CD14-positive monocyte (primary cell): ENCODE measurements around the gene FCN2. TPM values are rescaled to one million over a fixed set of nuclear protein-coding genes. Genes with fewer than 3 reads are reported as not detected.

Experiments
- DNase-seq, 3 donors: peaks; one replicate each; pipeline ENCODE4 v3.0.0-alpha.2; 2011 to 2022
- H2AFZ ChIP-seq: 2 replicates; pipeline ENCODE4 v1.6.0; 2012; ENCODE audit warnings: mild to moderate bottlenecking, low read depth, low read length, inconsistent platforms; ENCODE audit not compliant: insufficient read depth, poor library complexity, severe bottlenecking
- H3K27ac ChIP-seq, 2 donors: 1 replicate in 1 of 2; 2 replicates in 1 of 2; pipeline ENCODE4 v1.5.1; 2012 to 2013; ENCODE audit warnings: low read length in 2 of 2, control low read depth in 1 of 2, inconsistent platforms in 1 of 2, low read depth in 1 of 2, mild to moderate bottlenecking in 1 of 2
- H3K27me3 ChIP-seq, 2 donors: one replicate each; pipeline versions ENCODE4 v1.6.0 to v1.6.1; 2011 to 2013; ENCODE audit warnings: low read length in 2 of 2; ENCODE audit not compliant: control insufficient read depth in 2 of 2, insufficient read depth in 2 of 2
- H3K36me3 ChIP-seq, 2 donors: replicated peaks in 1 of 2; 1 replicate in 1 of 2; 2 replicates in 1 of 2; pipeline versions ENCODE4 v1.5.1 to v1.6.1; 2012 to 2013; ENCODE audit warnings: low read length in 2 of 2, control low read depth in 1 of 2, inconsistent platforms in 1 of 2, mild to moderate bottlenecking in 1 of 2; ENCODE audit not compliant: insufficient read depth in 2 of 2, control insufficient read depth in 1 of 2
- H3K4me1 ChIP-seq, 2 donors: 1 replicate in 1 of 2; 2 replicates in 1 of 2; pipeline versions ENCODE4 v1.5.1 to v1.6.1; 2012 to 2013; ENCODE audit warnings: low read length in 2 of 2, control low read depth in 1 of 2, inconsistent platforms in 1 of 2, mild to moderate bottlenecking in 1 of 2, moderate library complexity in 1 of 2; ENCODE audit not compliant: insufficient read depth in 2 of 2, control insufficient read depth in 1 of 2
- H3K4me2 ChIP-seq: replicated peaks from 2 replicates; pipeline ENCODE3; 2012; ENCODE audit warnings: low read length, moderate library complexity, mild to moderate bottlenecking; ENCODE audit not compliant: poor library complexity, severe bottlenecking; ENCODE audit errors: extremely low read depth
- H3K4me3 ChIP-seq, 3 experiments: fragments of 200-600 bp in 1 of 3; sonication (generic) in 1 of 3; replicated peaks in 1 of 3; 1 replicate in 2 of 3; 2 replicates in 1 of 3; pipeline ENCODE4 v1.5.1; 2011 to 2013; ENCODE audit warnings: low read length in 3 of 3, mild to moderate bottlenecking in 3 of 3, control low read depth in 2 of 3, low read depth in 2 of 3, inconsistent platforms in 1 of 3, moderate library complexity in 1 of 3
- H3K79me2 ChIP-seq: 2 replicates; pipeline ENCODE4 v1.6.0; 2012; ENCODE audit warnings: mild to moderate bottlenecking, control low read depth, inconsistent platforms, low read length, moderate library complexity; ENCODE audit not compliant: insufficient read depth
- H3K9ac ChIP-seq: 2 replicates; pipeline ENCODE4 v1.6.0; 2017; ENCODE audit warnings: low read length, mild to moderate bottlenecking; ENCODE audit not compliant: insufficient read depth, poor library complexity, severe bottlenecking
- H3K9me3 ChIP-seq, 2 donors: replicated peaks in 1 of 2; 1 replicate in 1 of 2; 2 replicates in 1 of 2; pipeline versions ENCODE4 v1.5.1 to v1.6.1; 2012 to 2013; ENCODE audit warnings: low read length in 2 of 2, control low read depth in 1 of 2; ENCODE audit not compliant: control insufficient read depth in 1 of 2, insufficient read depth in 1 of 2
- H4K20me1 ChIP-seq: 2 replicates; pipeline ENCODE4 v1.6.0; 2012; ENCODE audit warnings: mild to moderate bottlenecking, low read length, control low read depth, moderate library complexity; ENCODE audit not compliant: insufficient read depth
- H3K27ac Mint-ChIP-seq, 7 donors: one replicate each; pipeline ENCODE4 v1.8.0; 2020; ENCODE audit warnings: mild to moderate bottlenecking in 7 of 7, mixed read lengths in 7 of 7, moderate library complexity in 6 of 7, inconsistent platforms in 2 of 7
- H3K27me3 Mint-ChIP-seq, 3 donors: one replicate each; pipeline ENCODE4 v1.8.0; 2021 to 2022; ENCODE audit warnings: low read depth in 3 of 3, mild to moderate bottlenecking in 3 of 3, mixed read lengths in 3 of 3, moderate library complexity in 3 of 3, inconsistent platforms in 1 of 3
- H3K36me3 Mint-ChIP-seq, 2 donors: one replicate each; pipeline ENCODE4 v1.8.0; 2020; ENCODE audit warnings: mixed read lengths in 2 of 2, inconsistent platforms in 1 of 2, mild to moderate bottlenecking in 1 of 2
- H3K4me1 Mint-ChIP-seq: one replicate; pipeline ENCODE4 v1.8.0; 2020; ENCODE audit warnings: mild to moderate bottlenecking, mixed read lengths
- H3K4me3 Mint-ChIP-seq, 2 donors: one replicate each; pipeline ENCODE4 v1.8.0; 2020; ENCODE audit warnings: mild to moderate bottlenecking in 2 of 2, mixed read lengths in 2 of 2, moderate library complexity in 1 of 2
- H3K9me3 Mint-ChIP-seq, 7 donors: one replicate each; pipeline ENCODE4 v1.8.0; 2020 to 2022; ENCODE audit warnings: mixed read lengths in 7 of 7, mild to moderate bottlenecking in 6 of 7, moderate library complexity in 6 of 7, inconsistent platforms in 2 of 7
- CTCF ChIP-seq: fragments of 200-600 bp; IDR thresholded peaks from one replicate; pipeline ENCODE4 v1.8.0; 2022; ENCODE audit warnings: antibody characterized with exemption, mild to moderate bottlenecking
- WGBS: methylation state at CpG from one replicate; pipeline ENCODE4 v1.1.5; 2013; ENCODE audit warnings: missing lambda C conversion rate; ENCODE audit not compliant: insufficient coverage; 5-methylcytosine and 5-hydroxymethylcytosine counted together
- intact Hi-C, 2 donors: fragments of 100-400 bp; cut with micrococcal nuclease; formaldehyde crosslinking; loops; one replicate each; pipeline versions ENCODE4 v1.15.0 to v1.15.1; 2023
- polyA plus RNA-seq, 3 donors: library from polyadenylated mRNA; depleted of rRNA in 1 of 3; unstranded in 2 of 3; stranded (reverse) in 1 of 3; fragments of 300-500 nt in 2 of 3; fragments of >200 nt in 1 of 3; fragmentation: Illumina TruSeq in 2 of 3; gene quantifications; 1 replicate in 2 of 3; 2 replicates in 1 of 3; pipeline ENCODE4 v1.2.3, GENCODE V29; 2012 to 2021

FCN2 gene
- polyA plus RNA-seq, 3 donors: not detected

- H3K27me3 ChIP-seq: no peaks in the 10 kb centered on the region
- no peak overlapping the region for H3K4me2 ChIP-seq
- H4K20me1 ChIP-seq: no peaks in the 10 kb centered on the region
- Mint-ChIP-seq H3K9me3 (peaks cover 0 to 1% (median 0%) of the 10 kb centered on the region in 7 donors), H3K27ac (no peak overlapping the region), H3K27me3 (peaks cover 4 to 9% (median 6%) of the 10 kb centered on the region in 3 donors), H3K4me1 (no peaks in the 10 kb centered on the region), H3K36me3 (no peaks in the 10 kb centered on the region), H3K4me3 (no peak overlapping the region)
- intact Hi-C loops: no loop called here
- H3K9ac ChIP-seq: no peak overlapping the region
- WGBS: 94% methylated on average over 30 of the region's 34 CpGs
- H3K4me1 ChIP-seq: no peaks in the 10 kb centered on the region
- DNase-seq: no peak
- H3K36me3 ChIP-seq: no peaks in the 10 kb centered on the region
- no peak overlapping the region for H2AFZ ChIP-seq
- no peak overlapping the region for H3K4me3 ChIP-seq
- no peak for TF ChIP-seq CTCF
- H3K27ac ChIP-seq: no peak overlapping the region
- H3K9me3 ChIP-seq: no peaks in the 10 kb centered on the region
- no peaks in the 10 kb centered on the region for H3K79me2 ChIP-seq
Measured at GRCh38 chr9:134838651-134839454, 41.8 kb upstream of the FCN2 start.

GRCh38 chr9:134839455-134840125, 41.0 kb upstream of the FCN2 start:
- Mint-ChIP-seq H3K27ac (no peak overlapping the region), H3K9me3 (peaks cover 0 to 1% (median 0%) of the 10 kb centered on the region in 7 donors), H3K27me3 (peaks cover 3 to 13% (median 6%) of the 10 kb centered on the region in 3 donors), H3K4me3 (no peak overlapping the region), H3K4me1 (no peaks in the 10 kb centered on the region), H3K36me3 (no peaks in the 10 kb centered on the region)
- H4K20me1 ChIP-seq: no peaks in the 10 kb centered on the region
- H3K27me3 ChIP-seq: no peaks in the 10 kb centered on the region
- H3K4me2 ChIP-seq: no peak overlapping the region
- H3K79me2 ChIP-seq: no peaks in the 10 kb centered on the region
- DNase-seq: no peak
- H3K27ac ChIP-seq: no peak overlapping the region
- H3K36me3 ChIP-seq: no peaks in the 10 kb centered on the region
- H2AFZ ChIP-seq: no peak overlapping the region
- intact Hi-C loops: no loop called here
- no peaks in the 10 kb centered on the region for H3K9me3 ChIP-seq
- no peak overlapping the region for H3K9ac ChIP-seq
- 97% methylated on average over 18 of the region's 21 CpGs for WGBS
- no peak overlapping the region for H3K4me3 ChIP-seq
- no peaks in the 10 kb centered on the region for H3K4me1 ChIP-seq
- no peak for TF ChIP-seq CTCF
